ENCODE measurements around the gene CTBP2.
"Not testable (repeated sequence)": the region's sequence is repeated elsewhere in the genome, so short reads cannot be mapped to it uniquely, and the experiment has no call there.

CTBP2 gene

GRCh38 chr10:125087191-125087896 is 73.0 kb downstream of the CTBP2 start:
- DNase-seq (ENCODE audit: low spot score): no peak

- DNase-seq (ENCODE audit: low spot score): no peak
These were observed 73.7 kb downstream of the CTBP2 start for GRCh38 chr10:125086691-125087090.

- peak; percentile 38 for DNase-seq (ENCODE audit: low spot score)
These were observed 74.9 kb downstream of the CTBP2 start for GRCh38 chr10:125085258-125086054.

- DNase-seq (ENCODE audit: low spot score): peak; percentile 45
These were observed 75.6 kb downstream of the CTBP2 start for GRCh38 chr10:125084614-125085257.

- peak; percentile 96 for DNase-seq (ENCODE audit: low spot score)
These were observed 76.2 kb downstream of the CTBP2 start for GRCh38 chr10:125084191-125084613.

GRCh38 chr10:125083576-125083920 is 76.8 kb downstream of the CTBP2 start:
- peak; percentile 68 for DNase-seq (ENCODE audit: low spot score)

GRCh38 chr10:125082881-125083575 is 77.3 kb downstream of the CTBP2 start:
- no peak for DNase-seq (ENCODE audit: low spot score)

GRCh38 chr10:125082471-125082870 is 77.9 kb downstream of the CTBP2 start:
- DNase-seq (ENCODE audit: low spot score): not testable (repeated sequence)

GRCh38 chr10:125081931-125082330 is 78.4 kb downstream of the CTBP2 start:
- no peak for DNase-seq (ENCODE audit: low spot score)

- DNase-seq (ENCODE audit: low spot score): no peak
These were observed 79.4 kb downstream of the CTBP2 start for GRCh38 chr10:125080984-125081383.

- DNase-seq (ENCODE audit: low spot score): no peak
These were observed 80.1 kb downstream of the CTBP2 start for GRCh38 chr10:125080296-125080695.

GRCh38 chr10:125079091-125079600 is 81.2 kb downstream of the CTBP2 start:
- no peak for DNase-seq (ENCODE audit: low spot score)

GRCh38 chr10:125076891-125077541 is 83.3 kb downstream of the CTBP2 start:
- no peak for DNase-seq (ENCODE audit: low spot score)

GRCh38 chr10:125076121-125076825 is 84.1 kb downstream of the CTBP2 start:
- no peak for DNase-seq (ENCODE audit: low spot score)

- no peak for DNase-seq (ENCODE audit: low spot score)
These were observed 86.4 kb downstream of the CTBP2 start for GRCh38 chr10:125073996-125074395.

GRCh38 chr10:125072794-125073193 is 87.6 kb downstream of the CTBP2 start:
- DNase-seq (ENCODE audit: low spot score): no peak

- no peak for DNase-seq (ENCODE audit: low spot score)
These were observed 89.4 kb downstream of the CTBP2 start for GRCh38 chr10:125071008-125071407.

GRCh38 chr10:125068406-125068805 is 92.0 kb downstream of the CTBP2 start:
- no peak for DNase-seq (ENCODE audit: low spot score)

GRCh38 chr10:125067764-125068163 is 92.6 kb downstream of the CTBP2 start:
- no peak for DNase-seq (ENCODE audit: low spot score)

GRCh38 chr10:125066764-125067450 is 93.5 kb downstream of the CTBP2 start:
- DNase-seq (ENCODE audit: low spot score): no peak

All from AG08395 (cell line).